ENCODE measurements around the gene CMIP. TPM values are rescaled to one million over a fixed set of nuclear protein-coding genes. Genes with fewer than 3 reads are reported as not detected.

Gene CMIP
- total RNA-seq, 1 experiment from 2014 or later = 4.1 TPM

DNA sequence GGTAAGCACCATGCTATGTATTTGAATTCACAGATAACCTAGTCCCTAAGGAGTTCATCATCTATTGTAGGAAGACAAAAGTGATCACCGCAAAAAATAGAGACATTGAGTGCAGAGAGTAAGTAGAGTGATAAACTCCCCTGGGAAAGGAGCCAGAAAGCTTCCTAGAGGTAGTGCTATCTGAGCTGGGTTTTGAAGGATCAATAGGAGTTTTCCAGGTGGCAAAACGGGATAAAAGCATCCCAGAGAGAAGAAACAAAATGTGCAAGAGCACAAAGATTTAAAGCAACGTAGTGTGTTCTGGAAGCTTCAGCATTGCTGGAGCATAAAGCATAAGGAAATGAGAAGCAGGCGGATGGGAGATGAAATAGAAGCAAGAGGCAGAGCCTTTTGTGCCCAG, 213.8 kb downstream of the CMIP start:
- no peak for DNase-seq (ENCODE audit: low spot score)

DNA sequence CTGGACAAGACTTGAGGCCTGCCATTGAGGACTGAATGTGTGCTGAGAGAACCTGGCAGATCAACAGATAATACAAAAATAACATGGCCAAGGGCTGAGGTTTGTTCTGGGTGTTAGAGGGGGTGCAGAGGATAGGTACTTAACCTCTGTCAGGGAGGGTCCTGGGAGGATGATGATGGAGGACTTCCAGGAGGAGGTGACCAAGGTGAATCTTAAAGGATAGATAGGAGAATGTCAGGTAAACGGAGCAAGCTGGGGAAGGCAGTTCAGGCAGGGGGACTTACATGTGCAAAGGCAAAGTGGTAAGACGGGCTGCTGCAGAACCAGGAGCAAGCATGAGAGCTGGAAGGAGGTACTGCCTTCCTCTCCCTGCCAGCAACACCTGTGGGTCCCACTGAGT, 214.6 kb downstream of the CMIP start:
- DNase-seq (ENCODE audit: low spot score) = no peak

DNA sequence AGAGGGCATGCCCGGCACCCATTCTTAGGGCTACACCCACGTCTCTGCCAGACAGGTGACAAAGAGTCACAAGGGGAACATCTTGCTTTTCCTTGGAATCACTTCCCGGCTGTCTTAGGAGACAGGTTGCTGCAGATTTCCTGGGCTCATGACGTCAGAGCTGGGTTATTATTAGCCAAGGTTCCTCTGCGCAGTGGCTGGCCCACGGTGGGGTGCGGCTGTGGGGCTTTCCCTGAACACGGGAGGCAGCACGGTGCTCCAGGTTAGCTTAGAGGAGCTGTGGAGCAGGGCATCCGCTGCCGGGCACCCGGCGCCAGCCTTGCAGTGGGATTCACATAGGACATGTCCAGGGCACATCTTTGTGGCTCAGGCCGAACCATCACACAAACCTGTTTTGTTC, 216.5 kb downstream of the CMIP start:
- DNase-seq (ENCODE audit: low spot score) = no peak

DNA sequence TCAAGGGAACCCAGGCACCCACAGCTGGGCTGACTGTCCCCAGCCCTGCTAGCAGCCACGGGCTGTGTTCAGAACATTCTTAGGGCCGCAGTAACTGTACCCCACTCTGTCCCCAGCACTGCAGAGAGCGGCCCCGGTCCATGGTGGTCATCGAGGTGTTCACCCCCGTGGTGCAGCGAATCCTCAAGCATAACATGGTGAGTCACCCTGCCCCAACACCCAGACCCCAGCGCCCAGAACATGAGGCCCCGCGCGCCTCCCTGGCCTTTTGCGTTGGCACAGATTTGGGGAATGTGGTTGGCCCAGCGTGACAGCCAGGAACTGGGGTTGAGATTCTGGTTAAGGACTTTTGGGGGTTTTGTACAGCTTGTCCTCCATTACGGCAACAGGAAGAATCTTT, 219.5 kb downstream of the CMIP start:
- no peak for DNase-seq (ENCODE audit: low spot score)

DNA sequence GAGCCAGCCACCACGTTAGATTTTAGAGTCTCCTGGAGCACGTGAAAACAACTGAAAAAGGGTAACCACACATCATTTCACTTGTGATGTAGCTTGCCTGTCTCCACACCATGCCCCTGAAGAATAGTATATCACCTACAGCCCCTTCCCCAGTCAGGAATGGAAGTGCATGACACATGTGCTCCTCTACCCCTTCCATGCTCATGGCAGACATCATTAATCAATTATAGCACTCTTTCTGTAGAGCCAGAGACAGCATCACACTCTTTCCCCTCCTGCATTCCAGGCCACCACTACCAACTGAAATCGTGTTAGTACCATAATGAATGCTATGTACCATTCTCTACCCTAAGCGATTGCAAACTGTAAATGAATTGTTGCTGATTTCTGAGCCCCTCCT, 221.0 kb downstream of the CMIP start:
- DNase-seq (ENCODE audit: low spot score) = no peak

DNA sequence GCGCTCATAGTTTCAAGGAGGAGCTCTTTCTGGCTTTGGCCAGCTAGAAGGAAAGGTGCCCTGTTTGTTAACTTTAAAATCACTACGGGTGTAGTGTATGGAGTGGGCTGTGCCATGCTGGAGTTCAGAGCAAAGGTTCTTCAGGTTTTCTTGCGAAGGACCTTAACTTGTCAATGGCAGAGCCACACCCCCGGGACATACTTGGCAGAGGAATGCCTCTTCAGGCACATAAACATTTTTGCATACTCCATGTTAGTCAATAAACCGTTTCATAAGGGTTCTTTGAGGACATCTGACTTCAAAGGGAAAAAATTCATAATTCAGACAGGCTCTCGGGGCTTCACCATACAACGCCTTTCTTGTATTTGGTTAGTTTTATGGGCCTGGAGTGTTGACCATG, 221.5 kb downstream of the CMIP start:
- no peak for DNase-seq (ENCODE audit: low spot score)

DNA sequence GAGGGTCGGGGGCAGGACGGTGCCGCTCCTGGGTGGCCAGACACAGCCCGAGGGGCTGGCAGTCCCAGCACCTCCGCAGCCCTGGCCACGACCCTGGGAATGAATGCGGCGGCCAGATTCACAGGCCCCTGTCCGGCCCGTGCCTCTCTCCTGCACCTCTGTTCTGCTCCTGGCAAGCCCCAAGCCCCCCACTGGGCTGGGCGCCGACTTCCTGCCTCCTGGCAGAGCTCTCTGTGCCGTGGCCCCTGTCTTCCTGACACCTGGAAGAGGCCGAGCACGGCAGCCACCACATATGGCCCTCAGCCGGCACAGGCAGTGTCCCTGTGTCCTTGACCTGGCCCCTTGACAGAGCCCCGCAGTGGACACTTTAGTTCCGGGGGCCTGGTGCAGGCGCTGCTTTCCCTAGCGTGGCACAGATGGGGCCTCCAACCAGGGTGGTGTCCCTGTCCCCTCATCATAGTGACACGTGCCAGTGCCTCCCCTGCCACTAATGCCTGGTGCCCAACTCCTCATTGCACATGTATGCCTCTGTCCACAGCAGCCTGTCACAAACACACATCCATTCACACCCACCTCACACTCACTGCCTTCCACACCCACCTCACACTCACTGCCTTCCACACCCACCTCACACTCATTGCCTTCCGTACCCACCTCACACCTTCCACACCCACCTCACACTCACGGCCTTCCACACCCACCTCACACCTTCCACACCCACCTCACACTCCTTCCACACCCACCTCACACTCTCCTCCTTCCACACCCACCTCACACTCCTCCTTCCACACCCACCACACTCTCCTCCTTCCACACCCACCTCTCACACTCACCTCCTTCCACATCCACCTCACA, 223.9 kb downstream of the CMIP start:
- DNase-seq (ENCODE audit: low spot score) = no peak

DNA sequence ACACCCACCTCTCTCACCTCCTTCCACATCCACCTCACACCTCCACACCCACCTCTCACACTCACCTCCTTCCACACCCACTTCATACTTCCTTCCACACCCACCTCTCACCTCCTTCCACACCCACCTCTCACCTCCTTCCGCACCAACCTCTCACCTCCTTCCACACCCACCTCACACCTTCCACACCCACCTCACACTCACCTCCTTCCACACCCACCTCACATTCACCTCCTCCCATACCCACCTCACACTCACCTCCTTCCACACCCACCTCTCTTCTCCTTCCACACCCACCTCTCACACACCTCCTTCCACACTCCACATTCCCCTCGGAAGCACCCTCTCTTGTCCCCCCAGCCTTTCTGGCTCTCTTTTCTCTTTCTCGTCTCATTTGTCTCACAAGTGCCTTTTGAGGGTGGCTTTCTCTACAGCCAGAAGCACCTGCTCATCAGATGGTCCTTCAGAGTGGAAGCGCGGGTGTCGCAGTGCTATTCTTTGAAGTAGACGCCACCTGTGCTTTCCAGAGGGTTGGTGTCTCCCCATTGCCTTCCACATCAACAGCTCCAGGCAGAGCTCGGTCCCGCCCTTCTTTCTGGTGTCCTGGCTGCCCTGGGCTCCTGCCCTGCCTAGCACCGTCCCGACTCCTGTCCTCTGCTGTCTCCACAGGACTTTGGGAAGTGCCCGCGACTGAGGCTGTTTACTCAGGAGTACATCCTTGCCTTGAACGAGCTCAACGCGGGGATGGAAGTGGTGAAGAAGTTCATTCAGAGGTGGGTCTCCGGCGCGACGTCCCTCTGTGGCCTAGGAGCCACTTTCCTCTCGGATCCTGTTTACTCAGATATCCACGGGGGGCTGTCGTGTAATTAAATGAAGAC, 225.1 kb downstream of the CMIP start:
- DNase-seq (ENCODE audit: low spot score) = no peak

DNA sequence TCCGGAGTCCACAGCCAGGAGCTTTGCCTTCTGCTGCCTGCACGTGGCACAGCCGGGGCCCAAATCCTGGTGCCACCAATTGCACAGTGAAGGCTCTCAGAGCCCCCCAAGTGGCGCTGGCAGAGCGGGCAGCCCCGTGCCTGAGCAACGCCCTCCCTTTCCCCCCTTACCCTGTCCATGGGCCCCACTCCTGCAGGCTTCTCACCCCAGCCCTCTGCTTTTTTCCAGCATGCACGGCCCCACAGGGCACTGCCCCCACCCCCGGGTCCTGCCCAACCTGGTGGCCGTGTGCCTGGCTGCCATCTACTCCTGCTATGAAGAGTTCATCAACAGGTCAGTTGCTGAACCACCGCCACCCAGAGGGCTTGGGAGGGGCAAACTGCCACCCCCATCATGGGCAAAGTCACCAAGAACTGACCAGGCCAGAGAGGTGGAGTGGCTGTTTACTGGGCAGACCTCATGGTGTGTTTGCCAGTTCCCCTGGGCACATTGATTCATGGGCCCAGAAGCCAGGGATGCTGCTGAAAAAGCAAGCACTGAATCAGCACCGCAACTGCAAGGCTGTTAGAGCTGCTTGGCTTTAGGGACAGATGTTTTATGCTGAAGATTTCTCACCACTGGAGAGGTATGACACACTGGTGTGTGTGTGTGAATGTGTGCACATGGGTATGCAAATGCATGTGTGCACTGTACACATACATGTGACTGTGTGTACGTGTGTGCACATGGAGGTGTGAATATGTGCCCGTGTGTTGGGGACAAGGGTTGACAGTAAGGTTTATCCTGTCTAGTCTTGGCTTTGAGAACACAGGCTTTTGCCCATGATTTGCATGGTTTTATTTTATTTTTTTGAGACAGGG, 227.4 kb downstream of the CMIP start:
- DNase-seq (ENCODE audit: low spot score) = no peak

DNA sequence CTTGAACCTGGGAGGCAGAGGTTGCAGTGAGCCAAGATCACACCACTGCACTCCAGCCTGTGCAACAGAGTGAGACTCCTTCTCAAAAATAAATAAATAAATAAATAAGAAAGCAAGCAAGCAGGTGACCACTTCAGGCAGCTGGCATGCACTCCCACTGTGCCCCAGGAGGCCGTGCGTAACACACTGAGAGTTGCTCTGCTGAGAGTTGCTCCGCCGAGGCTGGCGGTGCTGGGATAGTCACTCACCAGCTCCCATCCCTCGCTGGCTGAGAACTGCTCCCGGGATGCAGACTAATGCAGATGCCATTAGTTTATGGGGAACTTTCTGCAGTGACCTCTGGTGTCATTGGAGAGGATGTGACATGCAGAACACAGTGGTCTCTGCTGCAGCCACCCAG, 228.8 kb downstream of the CMIP start:
- no peak for DNase-seq (ENCODE audit: low spot score)

DNA sequence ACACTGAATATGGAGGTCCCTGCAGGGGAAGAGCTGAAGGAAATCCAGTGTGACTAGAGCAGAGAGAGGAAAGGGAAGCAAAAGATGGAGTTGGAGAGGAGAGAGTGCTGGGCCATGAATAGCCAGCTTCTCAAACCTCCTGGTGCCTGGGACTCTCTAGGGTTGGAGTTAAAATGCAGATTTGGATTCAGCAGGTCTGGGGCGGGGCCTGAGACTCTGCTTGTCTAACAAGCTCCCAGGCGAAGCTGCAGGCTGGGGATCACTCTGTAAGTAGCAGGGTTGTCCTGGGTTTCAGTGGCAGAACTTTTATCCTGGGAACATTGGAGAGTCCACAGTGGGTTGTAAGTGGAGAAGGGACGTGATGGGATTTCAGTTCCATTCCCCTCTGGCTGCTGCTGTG, 231.1 kb downstream of the CMIP start:
- no peak for DNase-seq (ENCODE audit: low spot score)

DNA sequence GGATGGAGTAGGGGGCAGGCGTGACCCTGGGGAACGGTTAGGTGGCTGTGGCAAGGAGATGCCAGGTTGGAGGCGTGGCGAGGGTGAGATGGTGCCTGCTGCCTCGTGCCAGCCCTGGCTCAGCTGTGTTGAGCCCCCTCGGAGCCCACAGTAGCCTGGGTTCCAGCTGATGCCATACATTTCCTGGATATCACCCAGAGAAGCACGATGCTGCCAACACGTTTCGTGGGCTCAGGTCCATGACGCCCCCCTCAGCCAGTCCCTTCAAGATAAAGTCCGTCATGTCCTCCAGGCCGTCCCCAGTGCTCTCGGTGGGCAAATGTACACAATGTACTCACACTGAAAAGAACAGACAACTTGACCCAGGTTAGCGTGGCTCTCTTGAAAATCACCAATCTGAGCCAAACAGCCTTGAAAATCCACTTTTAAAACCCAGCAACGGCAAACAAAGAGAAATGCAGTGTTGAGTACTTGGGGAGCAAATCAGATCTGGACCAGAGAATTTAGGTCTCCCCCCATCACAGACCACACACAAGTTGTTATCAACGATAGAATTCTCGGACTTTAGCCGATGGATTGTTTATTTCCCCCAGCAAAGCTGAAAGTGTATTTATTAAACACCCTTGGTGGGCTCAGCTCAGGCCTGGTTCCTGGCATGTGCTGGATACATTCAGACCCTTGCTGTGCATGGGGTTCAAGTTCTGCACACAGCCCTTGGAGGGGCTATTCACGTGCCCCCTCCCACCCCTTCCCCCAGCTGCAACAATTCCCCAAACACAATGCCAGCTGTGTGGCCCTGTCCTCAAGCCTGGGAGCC, 231.7 kb downstream of the CMIP start:
- no peak for DNase-seq (ENCODE audit: low spot score)

DNA sequence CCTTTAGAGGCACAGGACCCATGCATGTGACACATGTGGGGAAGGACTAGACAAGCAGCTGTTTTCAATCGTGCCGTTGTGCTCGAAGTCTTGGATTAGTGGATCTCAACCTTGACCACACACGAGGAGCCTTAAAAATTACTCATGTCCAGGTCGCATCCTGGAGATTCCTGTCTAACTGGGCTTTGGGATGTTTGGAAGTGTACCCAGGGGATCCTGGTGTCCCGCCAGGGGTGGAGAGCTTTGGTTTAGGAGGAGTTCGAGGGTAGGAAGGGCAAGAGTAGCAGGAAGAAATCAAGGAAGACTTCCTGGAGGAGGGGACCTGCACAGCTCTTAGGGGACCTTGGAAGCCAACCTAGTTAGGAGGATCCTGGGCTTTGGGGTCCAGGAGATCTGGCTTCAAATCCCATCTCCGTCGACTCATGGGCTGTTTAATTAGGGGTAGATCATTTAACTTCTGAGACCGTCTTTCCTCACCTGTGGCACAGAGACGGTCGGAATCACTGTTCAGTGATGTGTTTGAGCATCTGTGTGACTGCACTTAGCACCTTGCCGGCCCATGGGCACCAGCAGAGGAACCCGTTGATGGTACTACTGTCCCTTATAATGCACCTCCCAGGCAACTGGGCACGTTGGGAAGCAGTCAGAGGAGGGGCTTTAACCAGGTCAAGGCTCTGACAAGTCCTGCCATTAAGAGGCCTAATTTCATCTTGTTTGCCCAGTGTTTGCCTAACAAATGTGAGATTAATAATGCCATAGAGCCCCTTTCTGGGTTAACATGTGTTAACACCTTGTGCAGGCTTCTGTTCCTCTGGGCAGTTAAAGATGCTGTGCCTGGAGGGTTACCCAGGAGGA, 232.5 kb downstream of the CMIP start:
- no peak for DNase-seq (ENCODE audit: low spot score)

DNA sequence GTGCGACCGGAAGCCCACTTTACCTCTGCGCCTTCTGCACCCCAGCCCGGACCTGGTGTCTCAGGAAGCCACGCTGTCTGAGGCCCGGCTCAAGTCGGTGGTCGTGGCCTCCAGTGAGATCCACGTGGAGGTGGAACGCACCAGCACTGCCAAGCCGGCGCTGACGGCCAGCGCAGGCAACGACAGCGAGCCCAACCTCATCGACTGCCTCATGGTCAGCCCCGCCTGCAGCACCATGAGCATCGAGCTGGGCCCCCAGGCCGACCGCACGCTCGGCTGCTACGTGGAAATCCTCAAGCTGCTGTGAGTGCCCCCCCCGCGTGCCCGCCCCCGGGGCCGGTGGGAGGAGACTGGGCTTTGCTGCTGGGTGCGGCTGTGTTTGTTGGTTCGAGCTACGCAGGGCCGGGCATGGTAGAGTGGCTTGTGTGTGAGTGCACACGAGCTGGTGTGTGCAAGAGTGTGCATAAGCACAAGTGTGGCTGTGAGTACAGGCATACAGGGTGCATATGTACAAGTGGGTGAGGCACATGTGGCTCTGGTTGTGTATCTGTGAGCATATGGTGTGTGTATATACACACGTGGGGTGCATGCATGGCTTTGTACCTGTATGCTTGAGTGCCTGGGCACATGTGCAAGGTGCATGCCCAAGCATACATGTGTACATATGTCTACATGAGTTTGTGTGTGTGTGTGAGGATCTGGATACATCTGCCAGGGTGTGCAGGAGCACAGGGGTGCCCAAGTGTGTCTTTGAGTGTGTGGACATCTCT, 233.9 kb downstream of the CMIP start:
- no peak for DNase-seq (ENCODE audit: low spot score)

DNA sequence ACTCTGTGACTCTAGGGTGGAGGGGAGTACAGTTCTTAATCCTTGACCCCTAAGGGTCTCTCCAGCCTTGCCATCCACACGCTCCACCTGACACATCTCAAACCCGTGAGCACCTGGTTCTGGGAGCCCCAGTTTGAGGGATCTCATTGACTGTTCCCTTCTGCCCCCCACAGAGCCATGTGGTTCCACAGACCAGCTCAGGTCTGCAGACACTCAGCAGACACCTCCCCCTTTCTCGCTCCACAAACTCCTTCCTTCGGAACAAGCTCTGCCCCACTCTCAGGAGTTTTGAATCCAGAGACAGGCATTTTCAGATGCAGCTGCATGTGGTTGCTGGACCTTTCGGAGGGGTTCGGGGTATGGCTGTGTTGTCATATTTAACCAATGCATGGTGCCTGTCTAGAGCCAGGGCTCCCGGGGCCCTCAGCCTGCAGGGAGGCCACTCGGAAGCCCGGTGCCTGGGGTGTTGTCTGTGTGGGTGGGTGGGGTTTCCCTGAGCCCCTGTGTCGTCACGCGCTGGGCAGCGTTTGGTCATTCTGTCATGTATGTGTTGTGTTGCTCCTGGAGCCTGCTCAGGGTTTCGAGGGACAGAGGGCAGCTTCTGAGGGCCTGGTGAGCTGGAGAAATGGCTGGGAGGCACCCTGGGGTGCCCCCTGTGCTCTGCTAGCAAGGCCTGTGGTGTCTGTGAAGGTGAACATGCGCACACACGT, 235.3 kb downstream of the CMIP start:
- no peak for DNase-seq (ENCODE audit: low spot score)

DNA sequence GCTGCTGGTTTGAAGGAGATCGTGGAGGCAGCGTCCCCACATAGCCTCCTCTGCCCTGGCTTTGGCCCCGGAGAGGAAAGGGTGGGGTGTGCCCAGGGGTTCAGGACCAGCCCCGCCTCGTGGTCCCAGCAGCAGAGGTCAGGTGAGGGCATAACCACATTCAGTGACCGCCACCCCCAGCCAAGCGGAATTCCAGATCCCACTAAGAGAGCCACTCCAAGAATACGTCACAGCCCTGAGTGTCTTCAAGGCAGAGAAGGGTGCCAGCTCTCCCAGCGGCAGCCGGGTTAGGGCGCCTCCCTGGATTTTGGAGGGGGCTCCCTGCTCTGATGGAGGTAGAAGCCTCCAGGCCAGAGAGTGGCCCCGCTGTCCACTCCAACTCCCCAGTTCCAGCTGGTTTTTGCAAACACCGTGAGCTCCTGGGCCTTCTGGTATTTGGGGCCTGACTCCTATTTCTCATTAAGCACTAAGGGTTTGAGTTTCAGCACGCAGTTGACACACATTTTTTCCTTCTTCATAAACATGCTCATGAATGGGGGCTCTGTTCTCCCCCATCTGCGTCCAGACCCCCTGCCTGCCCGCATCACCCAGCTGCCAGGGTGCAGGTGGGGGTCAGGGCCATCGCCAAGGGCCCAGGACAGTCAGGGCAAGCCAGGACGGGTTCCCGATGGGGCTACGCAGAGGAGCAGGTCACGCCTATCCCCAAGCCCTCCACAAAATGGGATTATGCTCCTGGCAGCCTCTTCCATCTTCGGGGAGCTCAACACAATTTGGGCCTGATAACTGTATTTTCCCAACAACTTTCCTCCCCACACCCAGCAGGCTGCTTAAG, 236.1 kb downstream of the CMIP start:
- DNase-seq (ENCODE audit: low spot score) = no peak

DNA sequence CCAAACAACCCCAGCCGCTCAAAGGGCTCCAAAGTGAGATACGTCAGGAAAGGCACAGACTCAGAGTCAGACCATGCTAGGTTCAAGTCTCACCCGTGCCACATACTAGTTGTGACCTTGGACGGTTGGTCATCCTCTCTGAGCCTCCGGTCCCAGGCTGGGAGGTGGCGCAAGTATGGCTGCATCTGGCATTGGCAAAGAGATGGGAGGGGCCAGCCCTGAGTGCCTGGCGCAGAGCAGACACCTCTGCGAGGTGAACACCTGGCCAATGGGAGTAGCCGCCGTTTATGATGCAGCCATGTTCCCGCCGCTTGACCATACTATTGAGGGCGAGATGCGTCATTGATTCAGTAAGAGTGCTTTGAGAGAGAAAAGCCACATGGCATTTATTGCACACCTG, 236.7 kb downstream of the CMIP start:
- DNase-seq (ENCODE audit: low spot score) = no peak

Measured in H4 (cell line).